Keratinocyte (primary cell): ENCODE results near the gene DNAJB2.

Source experiments
- EZH2 ChIP-seq: IDR thresholded peaks from one replicate; pipeline ENCODE4 v1.6.1; 2012; ENCODE audit warnings: inconsistent platforms, mild to moderate bottlenecking, low read length, moderate library complexity
- TF ChIP-seq, protein P1 (sequence below), 3 experiments: IDR thresholded peaks in 1 of 3; conservative IDR thresholded peaks in 1 of 3; optimal IDR thresholded peaks in 1 of 3; 2 replicates in 2 of 3; 3 replicates in 1 of 3; pipeline versions ENCODE3 to v1.5.1; 2011; ENCODE audit warnings: low read length in 3 of 3, mild to moderate bottlenecking in 3 of 3, moderate library complexity in 2 of 3, control low read depth in 1 of 3, inconsistent platforms in 1 of 3; ENCODE audit not compliant: insufficient read depth in 2 of 3; ENCODE audit errors: extremely low read depth in 1 of 3

DNA sequence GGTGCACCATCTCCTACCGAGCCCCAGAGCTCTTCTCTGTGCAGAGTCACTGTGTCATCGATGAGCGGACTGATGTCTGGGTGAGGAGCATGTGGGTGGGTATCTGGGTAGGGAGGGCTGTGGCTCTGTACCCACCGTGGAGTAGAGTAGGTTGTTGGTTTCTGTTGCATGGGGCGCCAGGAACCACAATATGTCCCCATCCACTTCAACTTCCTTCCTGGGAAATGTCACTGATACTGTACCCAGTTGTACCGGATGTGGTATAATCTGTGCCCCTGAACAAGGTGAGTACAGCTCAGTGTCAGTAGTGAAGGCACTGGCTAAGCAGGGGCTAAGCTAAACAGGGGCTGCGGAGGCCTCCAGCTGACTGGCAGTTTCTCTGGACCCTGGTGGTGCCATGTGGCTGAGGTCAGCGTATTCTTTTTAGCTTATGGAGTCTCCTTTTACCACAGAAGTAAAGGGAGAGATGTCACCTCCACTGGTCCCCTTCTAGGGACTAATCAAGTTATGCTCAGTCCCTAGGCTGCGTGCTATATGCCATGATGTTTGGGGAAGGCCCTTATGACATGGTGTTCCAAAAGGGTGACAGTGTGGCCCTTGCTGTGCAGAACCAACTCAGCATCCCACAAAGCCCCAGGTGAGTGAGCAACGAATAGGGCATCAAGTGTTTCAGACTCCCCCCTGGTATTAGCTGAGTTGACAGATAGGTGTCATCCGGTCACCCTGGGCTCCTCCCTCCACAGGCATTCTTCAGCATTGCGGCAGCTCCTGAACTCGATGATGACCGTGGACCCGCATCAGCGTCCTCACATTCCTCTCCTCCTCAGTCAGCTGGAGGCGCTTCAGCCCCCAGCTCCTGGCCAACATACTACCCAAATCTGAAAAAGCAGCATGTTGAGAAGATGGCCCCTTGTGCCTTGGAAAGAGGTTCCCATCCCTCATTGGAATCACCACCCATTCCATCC is 31.2 kb upstream of the DNAJB2 start:
- TF ChIP-seq, protein P1, sequence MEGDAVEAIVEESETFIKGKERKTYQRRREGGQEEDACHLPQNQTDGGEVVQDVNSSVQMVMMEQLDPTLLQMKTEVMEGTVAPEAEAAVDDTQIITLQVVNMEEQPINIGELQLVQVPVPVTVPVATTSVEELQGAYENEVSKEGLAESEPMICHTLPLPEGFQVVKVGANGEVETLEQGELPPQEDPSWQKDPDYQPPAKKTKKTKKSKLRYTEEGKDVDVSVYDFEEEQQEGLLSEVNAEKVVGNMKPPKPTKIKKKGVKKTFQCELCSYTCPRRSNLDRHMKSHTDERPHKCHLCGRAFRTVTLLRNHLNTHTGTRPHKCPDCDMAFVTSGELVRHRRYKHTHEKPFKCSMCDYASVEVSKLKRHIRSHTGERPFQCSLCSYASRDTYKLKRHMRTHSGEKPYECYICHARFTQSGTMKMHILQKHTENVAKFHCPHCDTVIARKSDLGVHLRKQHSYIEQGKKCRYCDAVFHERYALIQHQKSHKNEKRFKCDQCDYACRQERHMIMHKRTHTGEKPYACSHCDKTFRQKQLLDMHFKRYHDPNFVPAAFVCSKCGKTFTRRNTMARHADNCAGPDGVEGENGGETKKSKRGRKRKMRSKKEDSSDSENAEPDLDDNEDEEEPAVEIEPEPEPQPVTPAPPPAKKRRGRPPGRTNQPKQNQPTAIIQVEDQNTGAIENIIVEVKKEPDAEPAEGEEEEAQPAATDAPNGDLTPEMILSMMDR (optimal IDR thresholded peaks at IDR 0.05 in 1 of 3, IDR thresholded peaks at IDR 0.05 in 1 of 3, conservative IDR thresholded peaks at IDR 0.05 in 1 of 3; ENCODE audit: extremely low read depth in 1 of 3, insufficient read depth in 2 of 3, low read length in 3 of 3), result no peak
- TF ChIP-seq EZH2, result no peak
